HG02763 (cell line): ENCODE data around the gene PRKAG2.

ENCODE experiments used
- ATAC-seq: cut with Tn5 transposase; IDR thresholded peaks from one replicate; pipeline ENCODE4 v1.9.1; 2021; ENCODE audit warnings: mild to moderate bottlenecking, moderate library complexity; ENCODE audit not compliant: unreplicated experiment

Gene PRKAG2

GRCh38 chr7:151509670-151510333 lies 367.1 kb downstream of the PRKAG2 start:
- no peak for ATAC-seq

GRCh38 chr7:151508991-151509390 lies 367.9 kb downstream of the PRKAG2 start:
- no peak for ATAC-seq

- no peak for ATAC-seq
Observed at GRCh38 chr7:151507806-151508205, 369.1 kb downstream of the PRKAG2 start.

GRCh38 chr7:151506901-151507382 lies 370.0 kb downstream of the PRKAG2 start:
- ATAC-seq = no peak
